Measurements from ENCODE around the gene NT5DC3. TPM values are rescaled to one million over a fixed set of nuclear protein-coding genes. Genes with fewer than 3 reads are reported as not detected.

The NT5DC3 gene
- total RNA-seq, 3 donors from 2014 or later = 13.7 to 283 (median 18.0) TPM

- ATAC-seq (no peak), DNase-seq (no peak)
- no peaks in the 10 kb centered on the region for H3K4me1 ChIP-seq (ENCODE audit: low read depth)
- H3K4me3 ChIP-seq = no peak overlapping the region
- intact Hi-C loops (cut with DNase I, micrococcal nuclease) = no loop called here
- H3K36me3 ChIP-seq (ENCODE audit: low read depth) = no peaks in the 10 kb centered on the region
- no peak for TF ChIP-seq CTCF (IDR thresholded peaks at IDR 0.05)
- H3K9me3 ChIP-seq = no peaks in the 10 kb centered on the region
These were observed 115.6 kb downstream of the NT5DC3 start for GRCh38 chr12:103725398-103725797.

Other genes starting within 250 kb of the NT5DC3 start
- gene HSP90B1, start 89.2 kb upstream of the NT5DC3 start, total RNA-seq = 100 to 1,000 TPM; 423 to 471 (median 461) TPM
- 10 to 100 TPM; 23.5 to 29.2 (median 27.7) TPM for gene TDG, start 124.6 kb upstream of the NT5DC3 start, total RNA-seq
- gene GLT8D2, start 209.0 kb upstream of the NT5DC3 start, total RNA-seq = 10 to 100 TPM in 1 of 3 donors, 1 to 10 TPM in 2; 2.5 to 13.7 (median 4.4) TPM
- gene HCFC2, start 223.3 kb upstream of the NT5DC3 start, total RNA-seq = 10 to 100 TPM; 13.8 to 31.9 (median 14.2) TPM

Measured in mucosa of descending colon (tissue), 3 donors.